ELR (cell line): ENCODE measurements around the gene CLDN15.
"Not testable (repeated sequence)": the region's sequence is repeated elsewhere in the genome, so short reads cannot be mapped to it uniquely, and the experiment has no call there.

ENCODE experiments used
- DNase-seq: peaks from one replicate; pipeline ENCODE4 v3.0.0-alpha.2; 2015; ENCODE audit warnings: low read depth

CLDN15 gene

DNA sequence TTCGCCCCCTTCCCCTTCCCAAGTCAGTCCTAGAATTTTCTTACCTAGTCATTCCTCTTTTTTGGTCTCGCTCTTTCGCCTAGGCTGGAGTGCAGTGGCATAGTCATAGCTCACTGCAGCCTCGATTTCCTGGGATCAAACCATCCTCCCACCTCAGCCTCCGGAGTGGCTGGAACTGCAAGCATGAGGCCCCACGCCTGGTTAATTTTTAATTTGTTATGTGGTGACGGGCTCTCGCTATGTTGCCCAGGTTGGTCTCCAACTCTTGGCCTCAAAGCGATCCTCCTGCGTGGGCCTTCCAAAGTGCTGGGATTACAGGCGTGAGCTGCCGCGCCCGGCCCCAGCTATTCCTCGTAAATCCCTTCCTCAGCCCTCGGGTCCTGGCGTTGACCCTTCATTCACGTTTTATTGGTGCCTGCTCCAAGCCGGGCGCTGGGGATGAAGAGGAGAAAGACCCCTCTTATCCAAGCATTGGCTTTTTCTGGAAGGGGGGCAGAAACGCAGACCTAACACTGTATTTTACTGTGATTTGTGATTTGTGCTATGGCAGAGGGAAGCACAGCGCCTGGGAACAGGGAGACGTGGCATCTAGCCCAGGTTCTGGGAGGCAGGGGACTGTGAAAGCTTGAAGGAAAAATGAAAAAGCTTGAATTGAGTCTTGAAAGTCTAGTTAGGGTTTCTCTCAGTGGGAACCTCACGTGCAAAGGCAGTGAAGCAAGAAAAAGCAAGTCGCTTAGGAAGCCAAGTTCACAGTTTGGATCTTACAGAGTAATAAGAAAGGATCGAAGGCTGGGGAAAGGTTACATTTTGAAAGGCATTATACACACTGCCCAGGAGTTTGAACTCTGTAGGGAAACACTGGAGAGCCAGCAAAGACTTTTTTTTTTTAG, 19.1 kb downstream of the CLDN15 start:
- DNase-seq, result peak; percentile 30

DNA sequence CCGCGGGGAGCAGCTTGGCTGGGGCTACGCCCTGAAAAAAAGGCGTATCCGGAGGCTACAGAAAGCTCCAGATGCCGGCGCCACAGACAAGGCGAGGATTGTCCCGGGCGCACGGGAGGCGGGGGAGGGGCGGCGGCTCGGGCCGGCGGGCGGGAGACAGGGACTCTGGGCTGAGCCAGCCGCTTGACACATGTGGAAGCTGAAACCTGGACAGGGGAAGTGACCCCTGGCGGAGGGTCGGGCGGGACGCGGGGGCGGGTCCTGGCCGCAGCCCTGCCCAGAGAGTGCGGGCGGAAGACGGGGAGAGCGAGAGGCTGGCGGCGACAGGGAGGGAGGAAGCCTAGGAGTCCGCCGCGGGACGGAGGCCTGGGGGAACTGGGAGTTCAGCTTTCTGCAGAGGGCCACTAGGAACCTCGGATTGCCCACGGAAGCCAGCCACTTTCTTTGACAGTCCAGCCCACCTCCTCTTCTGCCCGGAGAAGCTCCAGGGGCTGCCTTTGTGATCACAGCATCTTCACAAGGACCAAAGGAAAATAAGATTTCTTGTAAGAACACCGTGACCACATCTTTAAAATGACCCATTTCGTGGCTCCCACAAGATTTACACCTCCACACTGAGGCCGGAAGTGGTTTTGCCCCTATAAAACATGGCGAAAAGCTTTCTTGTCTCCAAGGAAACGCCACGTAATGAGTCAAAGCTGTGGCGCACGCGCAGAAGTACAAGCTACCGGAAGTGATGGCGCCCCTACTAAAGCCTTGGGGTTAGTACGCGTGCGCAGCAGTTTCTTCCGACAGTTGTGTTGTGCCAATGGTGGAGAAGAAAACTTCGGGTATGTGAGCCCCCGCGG, 20.0 kb downstream of the CLDN15 start, which contains the start of the genes PLOD3 and ZNHIT1:
TSS of gene PLOD3 (minus strand) at position 194 of the 848 bp plus-strand sequence. CDS start 307 bp downstream, outside the sequence.
TSS of gene ZNHIT1 (plus strand) at position 778 of the 848 bp plus-strand sequence. CDS start at position 809, 31 bp downstream.
- DNase-seq, result peak; percentile 99

DNA sequence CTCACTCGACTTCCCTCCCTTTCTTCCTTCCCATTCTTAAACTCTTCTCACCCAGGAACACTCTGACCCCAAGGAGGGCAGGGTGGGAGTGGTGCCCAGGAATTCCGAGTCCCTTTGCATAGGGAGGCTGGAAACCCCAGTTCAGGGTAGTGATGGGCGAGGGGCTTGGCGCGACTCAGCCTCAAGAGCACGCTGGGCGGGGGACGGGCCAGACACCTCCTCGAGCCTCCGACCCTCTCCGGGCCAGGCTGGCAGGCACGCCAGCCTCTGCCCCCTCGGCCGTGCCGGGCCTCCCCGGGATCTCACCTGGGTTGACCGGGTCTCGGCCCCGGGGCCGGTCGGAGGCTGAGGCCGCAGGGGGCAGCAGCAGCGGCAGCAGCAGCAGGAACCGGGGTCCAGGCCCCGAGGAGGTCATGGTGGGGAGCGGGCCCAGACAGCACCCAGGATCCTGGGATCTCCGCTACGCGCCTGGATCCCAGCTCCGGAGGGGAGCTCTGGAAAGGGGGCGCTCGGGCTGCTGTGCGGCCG, 20.7 kb downstream of the CLDN15 start:
- DNase-seq, result no peak

DNA sequence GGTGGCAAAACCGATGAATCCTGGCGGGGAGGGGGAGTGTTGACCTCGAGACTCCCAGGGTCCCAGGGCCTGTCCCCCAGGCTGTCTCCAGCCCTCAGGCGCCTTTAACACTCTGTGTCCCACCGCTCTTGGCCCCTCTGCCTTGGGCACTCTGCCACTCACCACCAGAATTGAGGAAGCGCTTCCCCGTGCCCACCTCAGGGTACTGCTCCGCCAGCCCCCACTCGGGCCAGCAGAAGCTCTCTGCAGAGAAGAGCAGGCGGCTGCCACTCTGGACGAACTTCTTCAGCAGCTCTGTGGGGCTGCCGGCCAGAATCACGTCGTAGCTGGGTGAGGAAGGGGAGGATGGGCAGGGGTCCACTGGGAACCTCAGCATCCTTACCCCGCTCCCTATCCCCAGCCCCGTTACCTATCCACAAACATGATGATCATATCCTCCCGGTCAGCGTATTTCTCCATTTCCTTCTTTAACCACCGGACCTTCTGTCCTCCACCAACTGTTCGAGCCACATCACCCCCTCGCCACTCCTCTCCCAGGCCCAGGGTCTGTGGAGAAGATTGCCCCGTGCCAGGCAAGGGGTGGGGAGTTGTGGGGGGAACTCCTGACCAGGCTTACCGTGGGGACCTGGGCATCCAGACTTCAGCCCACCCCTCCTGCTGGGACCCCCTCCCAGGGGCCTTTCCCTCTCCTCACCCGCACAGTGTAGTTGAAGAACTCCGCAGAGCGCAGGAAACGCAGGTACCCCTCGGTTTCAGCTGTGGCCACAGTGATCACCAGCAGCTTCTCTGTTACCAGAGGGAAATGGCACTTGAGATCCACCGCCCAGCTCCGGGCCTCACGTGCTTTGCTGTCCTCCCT, 21.4 kb downstream of the CLDN15 start:
- DNase-seq, result peak; percentile 39

DNA sequence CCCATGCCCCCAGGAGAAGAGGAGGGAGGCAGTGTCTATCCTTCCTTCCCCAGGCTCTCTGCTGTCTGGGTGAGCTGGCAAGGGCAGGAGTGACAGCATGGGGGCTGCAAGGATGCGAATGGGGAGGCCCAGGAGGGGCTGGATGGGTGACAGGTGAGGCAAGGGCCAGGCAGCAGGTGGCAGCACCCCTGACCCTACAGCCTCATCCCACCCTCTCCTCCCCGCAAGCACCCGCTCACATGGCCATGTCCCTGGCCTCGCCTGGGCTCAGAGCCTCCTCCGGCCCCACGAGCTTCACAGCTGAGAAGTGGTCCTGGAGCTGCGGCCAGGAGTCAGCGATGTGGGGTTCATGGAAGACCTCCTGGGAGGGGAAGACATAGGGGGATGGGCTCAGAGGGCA, 25.6 kb downstream of the CLDN15 start:
- DNase-seq, result no peak

DNA sequence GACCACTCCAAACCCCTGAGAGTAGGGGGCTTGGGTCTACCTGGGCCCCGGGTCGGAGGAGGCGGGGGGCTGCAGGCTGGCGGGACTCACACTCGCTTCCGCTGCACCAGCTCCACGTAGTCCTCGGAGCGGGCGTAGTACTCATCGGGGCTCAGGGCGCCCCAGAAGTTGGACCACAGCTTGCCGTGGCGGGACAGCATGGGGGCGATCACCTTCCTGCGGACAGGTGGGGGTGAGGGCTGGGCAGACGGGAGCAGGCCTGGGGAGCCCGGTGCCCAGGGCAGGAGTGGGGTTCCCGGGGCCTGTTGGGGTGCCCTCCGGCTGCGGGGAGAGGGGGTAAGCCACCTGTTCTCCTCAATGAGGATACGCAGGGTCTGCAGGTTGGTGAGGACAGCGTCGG, 26.1 kb downstream of the CLDN15 start:
- no peak for DNase-seq

DNA sequence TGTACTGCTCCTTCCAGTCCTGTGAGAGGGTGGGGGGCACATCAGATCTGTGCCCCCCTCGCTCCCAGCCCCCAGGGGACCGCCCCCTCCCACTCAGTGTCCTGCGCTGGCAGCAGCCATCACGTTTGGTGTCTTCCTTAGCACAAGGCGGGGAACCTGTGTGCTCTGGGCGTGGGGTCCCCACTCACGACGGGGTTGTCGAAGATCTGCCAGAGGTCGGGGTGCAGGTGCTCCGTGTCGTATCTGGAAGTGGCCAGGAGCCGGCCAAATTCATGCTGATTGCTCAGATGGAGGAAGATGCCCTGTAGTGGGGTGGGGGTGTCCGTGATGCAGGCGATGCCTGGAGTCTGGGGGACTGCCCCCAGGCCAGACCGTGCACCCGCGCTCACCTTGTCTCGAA, 27.5 kb downstream of the CLDN15 start:
- DNase-seq, result no peak

DNA sequence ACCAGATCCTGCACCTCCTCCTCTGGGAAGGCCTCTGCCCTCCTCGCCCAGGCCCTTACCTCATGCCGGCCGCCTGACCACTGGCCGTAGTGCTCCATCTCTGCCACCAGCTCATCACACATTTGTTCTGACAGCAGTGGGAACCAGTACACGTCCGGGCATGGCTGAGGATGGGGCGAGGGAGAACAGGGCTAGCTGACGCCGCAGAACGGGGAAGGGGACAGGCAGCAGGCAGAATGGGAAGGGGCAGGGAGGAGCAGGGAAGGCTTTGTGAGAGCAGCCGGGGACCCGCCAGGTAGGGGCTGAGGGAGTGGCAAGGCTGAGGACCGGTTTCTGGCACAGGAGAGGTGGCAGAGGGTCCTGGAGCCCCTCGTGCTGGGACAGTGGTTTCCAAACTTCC, 28.8 kb downstream of the CLDN15 start:
- DNase-seq, result no peak

DNA sequence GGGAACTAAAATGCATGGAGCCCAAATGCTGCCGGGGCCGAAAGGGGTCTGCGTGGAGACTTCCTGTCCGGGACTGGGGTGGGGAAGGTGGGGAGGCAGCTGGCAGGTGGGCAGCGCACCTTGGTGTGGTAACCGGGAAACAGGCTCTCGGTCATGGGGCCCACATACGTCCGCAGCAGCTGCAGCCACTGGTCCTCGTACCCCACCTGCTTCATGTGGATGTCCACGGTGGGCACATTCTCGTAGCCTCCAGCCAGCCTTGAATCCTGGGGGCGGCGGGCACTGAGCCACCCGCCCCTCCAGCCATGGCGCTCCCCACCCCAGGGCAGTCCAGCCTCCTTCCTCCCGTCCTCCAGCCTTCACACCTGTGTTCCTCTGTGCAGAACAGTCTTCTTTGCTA, 30.1 kb downstream of the CLDN15 start:
- no peak for DNase-seq

DNA sequence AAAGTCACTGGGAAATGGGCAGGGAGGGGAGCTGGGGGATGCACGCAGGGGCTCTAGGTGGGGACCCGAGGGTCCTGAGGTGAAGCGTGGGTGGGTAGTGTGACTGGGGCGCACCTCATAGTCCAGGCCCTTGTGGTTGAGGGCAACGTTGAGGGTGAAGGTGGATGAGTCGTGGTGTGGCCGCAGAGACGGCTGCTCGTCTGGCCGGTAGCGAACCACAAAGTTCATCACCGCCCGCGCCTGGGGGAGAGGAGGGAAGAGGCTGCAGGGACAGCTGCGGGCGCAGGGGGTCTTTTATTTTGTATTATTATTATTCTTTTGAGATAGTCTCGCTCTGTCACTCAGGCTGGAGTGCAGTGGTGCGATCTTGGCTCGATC, 30.9 kb downstream of the CLDN15 start:
- peak; percentile 18 for DNase-seq

DNA sequence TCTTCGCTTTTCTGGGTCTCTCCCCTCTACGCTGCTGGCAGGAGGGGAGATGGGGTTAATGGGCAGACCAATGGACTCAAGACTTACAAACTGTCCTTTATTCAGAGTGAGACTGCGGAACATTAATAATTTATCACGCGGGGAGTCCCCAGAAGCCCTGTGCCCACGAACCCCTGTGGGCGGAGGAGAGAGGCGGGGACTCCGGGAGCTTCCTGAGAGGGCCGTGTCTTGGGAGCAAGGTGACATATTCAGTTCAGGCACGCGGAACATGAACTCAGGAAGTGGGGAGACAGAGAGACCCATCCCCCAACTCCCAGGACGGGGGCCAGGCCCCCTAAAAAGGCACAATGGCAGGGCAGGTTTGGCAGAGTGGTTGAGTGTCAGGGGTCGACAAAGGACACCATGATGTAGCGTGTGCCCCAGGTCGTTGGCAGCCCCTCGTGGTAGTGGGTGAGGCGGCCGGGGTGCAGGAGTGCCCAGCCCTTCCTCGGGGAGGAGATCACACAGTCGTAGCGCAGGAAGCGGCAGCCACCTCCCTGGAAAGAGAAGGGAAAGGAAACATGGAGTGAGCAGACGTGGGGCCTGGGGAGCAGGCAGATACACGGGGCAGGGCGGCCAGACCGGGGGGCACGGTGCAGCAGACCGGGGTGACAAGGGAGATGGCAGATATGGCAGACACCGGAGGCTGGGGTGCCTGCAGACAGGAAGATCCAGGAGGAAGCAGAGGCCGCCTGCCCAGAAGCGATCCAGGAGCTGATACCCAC, 31.5 kb downstream of the CLDN15 start:
- DNase-seq, result no peak

DNA sequence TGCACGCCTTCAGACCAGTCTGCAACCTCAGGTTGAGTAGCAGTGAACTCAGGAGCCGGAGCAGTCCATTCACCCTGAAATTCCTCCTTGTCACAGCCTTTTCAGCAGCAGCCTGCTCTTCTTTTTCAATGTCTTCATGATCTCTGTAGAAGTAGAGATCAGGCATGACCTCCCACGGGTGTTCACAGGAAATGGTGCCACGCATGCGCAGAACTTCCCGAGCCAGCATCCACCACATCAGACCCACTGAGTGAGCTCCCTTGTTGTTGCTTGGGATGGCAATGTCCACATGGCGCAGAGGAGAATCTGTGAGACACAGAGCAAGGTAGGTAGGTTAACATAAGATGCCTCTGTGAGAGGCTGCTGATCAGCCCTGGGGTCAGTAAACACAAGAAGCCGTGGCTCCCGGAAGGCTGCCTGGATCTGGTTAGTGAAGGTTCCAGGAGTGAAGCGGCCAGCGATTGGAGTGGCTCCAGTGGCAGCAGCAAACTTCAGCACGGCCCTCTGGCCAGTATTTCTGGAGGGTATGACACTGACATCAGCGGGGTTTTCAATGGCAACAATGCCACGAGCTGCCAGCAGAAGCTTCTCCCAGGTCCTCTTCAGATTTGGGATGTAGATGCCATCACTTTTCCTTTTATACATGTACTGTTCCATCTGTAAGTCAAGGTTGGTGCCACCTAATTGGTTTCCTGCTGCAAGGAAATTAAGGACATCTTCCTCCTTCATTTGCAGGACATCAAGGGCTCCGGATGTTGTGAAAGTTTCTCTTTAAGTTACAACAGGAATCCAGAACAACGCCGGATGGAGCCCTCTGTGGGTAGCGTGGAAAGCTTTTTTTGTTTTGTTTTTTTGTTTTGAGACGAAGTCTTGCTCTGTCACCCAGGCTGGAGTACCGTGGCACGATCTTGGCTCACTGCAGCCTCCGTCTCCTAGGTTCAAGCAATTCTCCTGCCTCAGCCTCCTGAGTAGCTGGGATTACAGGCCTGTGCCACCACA, 33.6 kb downstream of the CLDN15 start:
- peak; percentile 13 for DNase-seq

DNA sequence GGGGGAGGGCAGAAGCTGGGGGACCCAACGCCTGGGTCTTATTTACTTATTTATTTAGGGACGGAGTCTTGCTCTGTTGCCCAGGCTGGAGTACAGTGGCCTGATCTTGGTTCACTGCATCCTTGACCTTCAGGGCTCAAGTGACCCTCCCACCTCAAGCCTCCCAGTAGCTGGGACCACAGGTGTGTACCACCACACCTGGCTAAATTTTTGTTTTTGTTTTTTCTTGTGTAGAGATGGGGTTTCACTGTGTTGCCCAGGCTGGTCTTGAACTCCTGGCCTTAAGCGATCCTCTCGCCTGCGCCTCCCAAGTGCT, 35.0 kb downstream of the CLDN15 start:
- no peak for DNase-seq

DNA sequence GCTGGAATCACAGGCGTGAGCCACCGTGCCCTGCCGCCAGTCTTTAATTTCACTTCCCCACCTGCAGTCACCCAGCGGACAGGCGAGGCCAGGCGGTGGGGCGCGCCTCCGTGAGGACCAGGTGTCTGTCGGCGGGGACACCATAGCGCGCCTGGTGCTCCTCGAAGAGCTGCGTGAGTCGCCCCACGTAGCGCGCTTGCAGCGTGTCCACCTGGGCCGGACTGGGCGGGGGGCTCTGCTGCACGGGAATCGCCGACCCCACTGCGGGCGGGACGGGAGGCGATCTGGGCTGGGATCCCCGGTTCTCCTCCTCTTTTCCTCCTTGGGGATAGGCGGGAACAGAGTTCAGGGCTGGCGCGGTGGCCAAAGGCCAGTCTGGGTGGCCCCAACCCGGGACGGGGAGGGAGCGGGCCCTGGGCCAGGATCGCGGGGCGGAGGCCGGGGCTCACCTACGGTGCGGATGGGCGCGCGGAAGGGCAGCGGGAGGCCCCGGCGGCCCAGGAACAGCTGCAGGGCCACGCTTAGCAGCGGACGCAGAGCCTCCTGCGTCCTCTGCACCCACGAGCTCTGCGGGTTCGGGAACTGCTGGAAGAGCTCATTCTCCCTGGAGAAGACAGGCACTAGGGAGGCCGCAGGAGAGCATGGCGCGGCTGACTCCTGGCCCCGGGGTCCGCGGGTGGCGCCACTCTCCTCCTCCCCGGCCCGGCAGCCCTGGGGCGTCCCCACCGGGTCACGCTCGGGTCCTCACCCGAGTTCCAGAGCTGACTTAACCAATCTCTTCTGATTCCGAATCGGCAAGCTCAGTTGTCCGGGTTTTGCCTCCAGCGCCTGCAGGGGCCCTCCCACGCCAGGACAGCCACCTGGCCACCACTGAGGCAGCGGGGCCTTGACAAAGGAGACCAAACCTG, 35.7 kb downstream of the CLDN15 start:
- DNase-seq, result no peak

DNA sequence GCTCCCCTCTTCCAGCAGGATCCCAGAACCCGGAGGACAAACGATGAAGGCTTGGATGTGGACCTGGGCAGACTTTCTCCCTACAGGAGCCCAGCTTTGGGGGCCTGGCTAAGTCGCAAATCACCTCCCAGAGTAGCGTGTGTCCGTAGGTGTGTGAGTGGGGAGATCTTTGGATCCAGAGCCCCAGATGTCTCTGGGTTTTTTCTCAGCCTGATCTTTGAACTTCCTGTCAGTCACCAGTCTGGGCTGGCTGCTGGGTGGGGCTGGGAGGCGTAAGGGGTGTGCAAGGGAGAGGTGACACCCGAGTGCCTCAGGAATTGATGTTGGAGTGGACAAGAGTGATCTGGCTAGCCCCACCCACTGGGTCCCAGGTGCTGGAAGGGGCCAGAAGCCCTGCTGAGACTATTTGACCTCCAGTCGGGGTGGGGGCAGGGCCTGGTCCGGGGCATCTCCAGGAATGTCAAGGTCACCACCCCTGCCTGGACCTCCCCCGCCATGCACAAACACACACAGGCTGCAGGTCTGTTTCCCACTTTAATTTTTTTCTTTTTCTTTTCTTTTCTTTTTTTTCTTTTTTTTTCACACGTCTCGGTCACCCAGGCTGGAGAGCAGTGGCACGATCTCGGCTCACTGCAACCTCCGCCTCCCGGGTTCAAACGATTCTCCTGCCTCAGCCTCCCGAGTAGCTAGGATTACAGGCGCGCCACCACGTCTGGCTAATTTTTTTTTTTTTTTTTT, 36.6 kb downstream of the CLDN15 start, which contains the start of gene MOGAT3:
TSS of gene MOGAT3 (minus strand) at position 175 of the 738 bp plus-strand sequence. CDS start 182 bp downstream, outside the sequence.
- no peak for DNase-seq

DNA sequence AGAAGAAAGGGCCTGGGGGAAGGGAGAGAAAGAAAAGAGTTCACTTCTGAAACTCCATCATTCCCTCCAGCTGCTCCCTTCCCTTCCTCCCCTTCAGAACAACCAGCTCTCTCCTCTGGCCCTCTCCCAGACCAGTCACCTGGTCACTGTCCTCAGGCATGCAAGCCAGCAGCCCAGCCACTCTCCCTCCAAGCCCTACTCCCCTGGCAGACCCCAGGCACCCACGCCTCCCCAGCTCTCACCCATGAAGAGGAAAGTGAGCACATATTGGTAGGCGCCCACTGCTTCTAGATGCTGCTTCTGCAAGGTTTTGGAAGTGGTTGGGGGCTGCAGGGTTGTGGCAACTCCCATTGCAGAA, 37.1 kb downstream of the CLDN15 start:
- no peak for DNase-seq

DNA sequence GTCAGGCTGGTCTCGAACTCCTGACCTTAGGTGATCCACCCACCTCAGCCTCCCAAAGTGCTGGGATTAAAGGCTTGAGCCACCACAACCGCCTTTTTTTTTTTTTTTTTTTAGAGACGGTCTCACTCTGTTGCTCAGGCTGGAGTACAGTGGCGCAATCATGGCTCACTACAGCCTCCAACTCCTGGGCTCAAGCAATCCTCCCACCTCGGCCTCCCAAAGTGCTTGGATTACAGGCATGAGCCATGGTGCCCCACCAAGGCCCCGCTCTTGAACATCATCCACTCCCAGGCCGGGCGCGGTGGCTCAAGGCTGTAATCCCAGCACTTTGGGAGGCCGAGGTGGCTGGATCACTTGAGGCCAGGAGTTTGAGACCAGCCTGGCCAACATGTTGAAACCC, 38.1 kb downstream of the CLDN15 start:
- not testable (repeated sequence) for DNase-seq

DNA sequence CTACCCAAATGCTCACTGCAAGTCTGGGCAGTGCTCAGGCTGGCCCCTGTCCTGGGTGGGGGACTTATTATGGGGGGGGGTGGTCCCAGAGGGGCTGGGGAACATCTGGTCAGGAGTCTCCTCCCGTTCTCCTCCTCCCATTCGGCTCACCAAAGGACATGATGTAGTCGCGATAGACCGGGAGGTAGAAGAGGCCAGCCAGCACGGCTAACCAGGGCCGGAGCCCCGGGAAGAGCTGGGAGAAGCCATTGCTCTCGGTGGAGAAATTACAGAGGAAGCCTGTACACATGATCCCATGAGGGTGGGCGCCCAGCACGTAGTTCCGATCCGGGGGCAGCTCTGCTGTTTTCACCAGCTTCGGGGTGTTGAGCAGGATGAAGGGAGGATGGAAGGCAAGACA, 39.1 kb downstream of the CLDN15 start:
- no peak for DNase-seq
